ENCODE data around the gene SH3GL3. TPM values are rescaled to one million over a fixed set of nuclear protein-coding genes. Genes with fewer than 3 reads are reported as not detected.

SH3GL3 gene
- polyA plus RNA-seq, 1 of the 3 experiments (the other 2 are of a cell fraction): not detected

DNA sequence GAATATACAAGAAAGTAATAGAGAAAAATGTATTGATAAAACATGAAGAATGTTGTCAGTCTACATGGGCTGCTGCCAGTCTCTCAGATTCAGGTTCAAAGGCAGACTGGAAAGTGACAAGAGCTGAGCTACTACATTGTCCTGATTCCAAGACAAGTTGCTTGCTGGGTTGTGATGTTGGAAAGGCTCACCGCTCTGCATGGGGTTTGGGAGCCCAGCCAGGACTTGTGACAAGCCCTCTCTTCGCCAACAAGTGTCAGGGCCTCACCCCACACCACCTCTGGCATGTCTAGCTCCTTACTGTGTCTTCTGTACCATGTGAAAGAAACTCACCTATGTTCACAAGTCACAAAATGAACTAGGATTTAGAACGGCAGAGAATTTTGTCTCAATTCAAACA, 43.0 kb upstream of the SH3GL3 start:
- ChIA-PET CTCF (interaction anchor here (1.2 to 2.0 kb wide), 3 partner anchors 9 to 156 kb away, joined by 3 to 5 read pairs (median 3); no protein-coding TSS in a partner anchor), POLR2A (no interaction called here)
- no peaks in the 10 kb centered on the region for H3K4me1 ChIP-seq (ENCODE audit: control insufficient read depth in 1 of 2, insufficient read depth in 2 of 2, low read depth in 1 of 2, low read length in 1 of 2)
- H4K20me1 ChIP-seq (ENCODE audit: insufficient read depth): no peaks in the 10 kb centered on the region
- H3K9ac ChIP-seq: no peak overlapping the region
- H3K9me2 ChIP-seq: no peaks in the 10 kb centered on the region
- H3K36me3 ChIP-seq (replicated peaks in 1 of 2; ENCODE audit: control insufficient read depth in 1 of 2, insufficient read depth in 2 of 2, low read length in 1 of 2): no peaks in the 10 kb centered on the region
- no peak overlapping the region for H3K27ac ChIP-seq (ENCODE audit: low read depth in 2 of 2, low read length in 1 of 2)
- H3F3A ChIP-seq (replicated peaks; ENCODE audit: insufficient read depth): no peaks in the 10 kb centered on the region
- TF ChIP-seq EZH2phosphoT487 (IDR thresholded peaks at IDR 0.05; ENCODE audit: borderline replicate concordance, low read depth) (no peak), MEF2A (IDR thresholded peaks at IDR 0.05; ENCODE audit: borderline replicate concordance, low read depth) (no peak), JUND (IDR thresholded peaks at IDR 0.05) (no peak), RAD21 (IDR thresholded peaks at IDR 0.05; ENCODE audit: low read length) (no peak), TAF1 (IDR thresholded peaks at IDR 0.05; ENCODE audit: borderline replicate concordance, low read depth, low read length) (no peak), FOXJ3 (CRISPR knock-in tag; IDR thresholded peaks at IDR 0.05) (no peak), SIN3A (IDR thresholded peaks at IDR 0.05; ENCODE audit: borderline replicate concordance, low read depth, low read length) (no peak), POLR2AphosphoS5 (IDR thresholded peaks at IDR 0.05; ENCODE audit: low read depth, low read length) (no peak), CHD2 (IDR thresholded peaks at IDR 0.05; ENCODE audit: low read length, partially characterized antibody) (no peak), EP300 (IDR thresholded peaks at IDR 0.05; ENCODE audit: borderline replicate concordance in 1 of 2, low read depth in 1 of 2, low read length in 1 of 2) (no peak), RXRA (IDR thresholded peaks at IDR 0.05; ENCODE audit: borderline replicate concordance, low read depth) (no peak)
- TF ChIP-seq, protein P1, sequence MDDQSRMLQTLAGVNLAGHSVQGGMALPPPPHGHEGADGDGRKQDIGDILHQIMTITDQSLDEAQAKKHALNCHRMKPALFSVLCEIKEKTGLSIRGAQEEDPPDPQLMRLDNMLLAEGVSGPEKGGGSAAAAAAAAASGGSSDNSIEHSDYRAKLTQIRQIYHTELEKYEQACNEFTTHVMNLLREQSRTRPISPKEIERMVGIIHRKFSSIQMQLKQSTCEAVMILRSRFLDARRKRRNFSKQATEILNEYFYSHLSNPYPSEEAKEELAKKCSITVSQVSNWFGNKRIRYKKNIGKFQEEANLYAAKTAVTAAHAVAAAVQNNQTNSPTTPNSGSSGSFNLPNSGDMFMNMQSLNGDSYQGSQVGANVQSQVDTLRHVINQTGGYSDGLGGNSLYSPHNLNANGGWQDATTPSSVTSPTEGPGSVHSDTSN (IDR thresholded peaks at IDR 0.05): no peak
- TF ChIP-seq, protein P2, sequence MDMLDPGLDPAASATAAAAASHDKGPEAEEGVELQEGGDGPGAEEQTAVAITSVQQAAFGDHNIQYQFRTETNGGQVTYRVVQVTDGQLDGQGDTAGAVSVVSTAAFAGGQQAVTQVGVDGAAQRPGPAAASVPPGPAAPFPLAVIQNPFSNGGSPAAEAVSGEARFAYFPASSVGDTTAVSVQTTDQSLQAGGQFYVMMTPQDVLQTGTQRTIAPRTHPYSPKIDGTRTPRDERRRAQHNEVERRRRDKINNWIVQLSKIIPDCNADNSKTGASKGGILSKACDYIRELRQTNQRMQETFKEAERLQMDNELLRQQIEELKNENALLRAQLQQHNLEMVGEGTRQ (IDR thresholded peaks at IDR 0.05; ENCODE audit: borderline replicate concordance, low read depth, low read length): no peak
- TF ChIP-seq, protein P3, sequence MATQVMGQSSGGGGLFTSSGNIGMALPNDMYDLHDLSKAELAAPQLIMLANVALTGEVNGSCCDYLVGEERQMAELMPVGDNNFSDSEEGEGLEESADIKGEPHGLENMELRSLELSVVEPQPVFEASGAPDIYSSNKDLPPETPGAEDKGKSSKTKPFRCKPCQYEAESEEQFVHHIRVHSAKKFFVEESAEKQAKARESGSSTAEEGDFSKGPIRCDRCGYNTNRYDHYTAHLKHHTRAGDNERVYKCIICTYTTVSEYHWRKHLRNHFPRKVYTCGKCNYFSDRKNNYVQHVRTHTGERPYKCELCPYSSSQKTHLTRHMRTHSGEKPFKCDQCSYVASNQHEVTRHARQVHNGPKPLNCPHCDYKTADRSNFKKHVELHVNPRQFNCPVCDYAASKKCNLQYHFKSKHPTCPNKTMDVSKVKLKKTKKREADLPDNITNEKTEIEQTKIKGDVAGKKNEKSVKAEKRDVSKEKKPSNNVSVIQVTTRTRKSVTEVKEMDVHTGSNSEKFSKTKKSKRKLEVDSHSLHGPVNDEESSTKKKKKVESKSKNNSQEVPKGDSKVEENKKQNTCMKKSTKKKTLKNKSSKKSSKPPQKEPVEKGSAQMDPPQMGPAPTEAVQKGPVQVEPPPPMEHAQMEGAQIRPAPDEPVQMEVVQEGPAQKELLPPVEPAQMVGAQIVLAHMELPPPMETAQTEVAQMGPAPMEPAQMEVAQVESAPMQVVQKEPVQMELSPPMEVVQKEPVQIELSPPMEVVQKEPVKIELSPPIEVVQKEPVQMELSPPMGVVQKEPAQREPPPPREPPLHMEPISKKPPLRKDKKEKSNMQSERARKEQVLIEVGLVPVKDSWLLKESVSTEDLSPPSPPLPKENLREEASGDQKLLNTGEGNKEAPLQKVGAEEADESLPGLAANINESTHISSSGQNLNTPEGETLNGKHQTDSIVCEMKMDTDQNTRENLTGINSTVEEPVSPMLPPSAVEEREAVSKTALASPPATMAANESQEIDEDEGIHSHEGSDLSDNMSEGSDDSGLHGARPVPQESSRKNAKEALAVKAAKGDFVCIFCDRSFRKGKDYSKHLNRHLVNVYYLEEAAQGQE (IDR thresholded peaks at IDR 0.05; ENCODE audit: low read depth, low read length): no peak
- WGBS (ENCODE audit: low lambda C conversion rate): 8% methylated on average over 3 of the region's 3 CpGs
- no peaks in the 10 kb centered on the region for H3K79me2 ChIP-seq (ENCODE audit: insufficient read depth)
- H2AFZ ChIP-seq (ENCODE audit: low read depth): no peak overlapping the region
- no peaks in the 10 kb centered on the region for H3K9me3 ChIP-seq
- no peak overlapping the region for H3K4me3 ChIP-seq (ENCODE audit: low read depth in 2 of 2, low read length in 1 of 2)
- H3K4me2 ChIP-seq: no peak overlapping the region
- peaks cover 12% of the 10 kb centered on the region; the same call in 1 of the 2 replicates for H3K27me3 ChIP-seq (ENCODE audit: insufficient read depth)
- DNase-seq: no peak

Data from SK-N-SH (cell line).